Gastroesophageal sphincter (tissue), 3 donors: Measurements from ENCODE around the gene ATP6V1D.

Experiments
- CTCF ChIP-seq, 4 experiments: fragments of 200-600 bp in 2 of 4; fragments of 450-650 bp in 2 of 4; sonication (generic) in 1 of 4; IDR thresholded peaks; one replicate each; pipeline ENCODE4 v1.5.1; 2017 to 2019; ENCODE audit warnings: antibody characterized with exemption in 4 of 4, mild to moderate bottlenecking in 2 of 4, moderate library complexity in 2 of 4
- POLR2A ChIP-seq, 2 donors: fragments of 450-650 bp; IDR thresholded peaks; one replicate each; pipeline ENCODE4 v1.6.1; 2017; ENCODE audit warnings: antibody characterized with exemption in 2 of 2, mild to moderate bottlenecking in 2 of 2, moderate library complexity in 1 of 2
- POLR2AphosphoS5 ChIP-seq: sonication (generic); formaldehyde crosslinking; IDR thresholded peaks from one replicate; pipeline ENCODE4 v1.6.1; 2017; ENCODE audit warnings: antibody characterized with exemption

- TF ChIP-seq CTCF (IDR thresholded peaks at IDR 0.05), result no peak
- TF ChIP-seq POLR2A (IDR thresholded peaks at IDR 0.05), result no peak
- TF ChIP-seq POLR2AphosphoS5, result no peak
Observed at GRCh38 chr14:67357186-67357968, 2.2 kb downstream of the ATP6V1D start.
